Activated naive CD4-positive, alpha-beta T cell treated with anti-CD3 and anti-CD28 coated beads for 36 hours (primary cell): ENCODE measurements around the gene DCUN1D3. TPM values are rescaled to one million over a fixed set of nuclear protein-coding genes. Genes with fewer than 3 reads are reported as not detected.

Source experiments
- CTCF ChIA-PET: fragments of 350-600 bp; sonication (Branson Sonifier 250); formaldehyde crosslinking; loops from one replicate; lab custom pipeline; 2021; ENCODE audit warnings: antibody characterized with exemption; lab: Charles Lee
- DNase-seq: peaks from one replicate; pipeline ENCODE4 v3.0.0-alpha.2; 2020
- H3K27ac Mint-ChIP-seq: one replicate; pipeline ENCODE4 v1.8.0; 2021; ENCODE audit warnings: mild to moderate bottlenecking, mixed read lengths
- H3K27me3 Mint-ChIP-seq: one replicate; pipeline ENCODE4 v1.8.0; 2021; ENCODE audit warnings: low read depth, mixed read lengths
- H3K36me3 Mint-ChIP-seq: one replicate; pipeline ENCODE4 v1.8.0; 2021; ENCODE audit warnings: low read depth, mixed read lengths
- H3K4me1 Mint-ChIP-seq: one replicate; pipeline ENCODE4 v1.8.0; 2021; ENCODE audit warnings: low read depth, mixed read lengths
- H3K4me3 Mint-ChIP-seq: one replicate; pipeline ENCODE4 v1.8.0; 2021; ENCODE audit warnings: mild to moderate bottlenecking, moderate library complexity, mixed read lengths
- H3K9me3 Mint-ChIP-seq: one replicate; pipeline ENCODE4 v1.8.0; 2021; ENCODE audit warnings: mixed read lengths
- intact Hi-C: fragments of 100-400 bp; cut with micrococcal nuclease; formaldehyde crosslinking; loops from one replicate; pipeline ENCODE4 v1.15.1; 2023
- total RNA-seq, 2 experiments: library from RNA; stranded (reverse); gene quantifications; one replicate each; pipeline ENCODE4 v1.2.3, GENCODE V29; 2021

DCUN1D3 gene
- total RNA-seq, 2 experiments from 2014 or later: 3.0 to 3.4 TPM

- peaks cover 16% of the 10 kb centered on the region for H3K36me3 Mint-ChIP-seq
- DNase-seq: no peak
- peaks cover 6% of the 10 kb centered on the region for H3K4me1 Mint-ChIP-seq
- no peak overlapping the region for H3K27ac Mint-ChIP-seq
- intact Hi-C loops: no loop called here
- no peaks in the 10 kb centered on the region for H3K9me3 Mint-ChIP-seq
- H3K27me3 Mint-ChIP-seq: no peaks in the 10 kb centered on the region
- CTCF ChIA-PET: no interaction called here
- H3K4me3 Mint-ChIP-seq: no peak overlapping the region
Measured at GRCh38 chr16:20916289-20916688, 16.1 kb upstream of the DCUN1D3 start.

GRCh38 chr16:20911361-20911760 lies 11.2 kb upstream of the DCUN1D3 start:
- Mint-ChIP-seq H3K9me3 (no peaks in the 10 kb centered on the region), H3K27me3 (no peaks in the 10 kb centered on the region), H3K27ac (no peak overlapping the region), H3K4me3 (no peak overlapping the region), H3K4me1 (peaks cover 18% of the 10 kb centered on the region), H3K36me3 (peaks cover 8% of the 10 kb centered on the region)
- DNase-seq: no peak
- CTCF ChIA-PET: interaction anchor here (0.7 to 1.0 kb wide), 2 partner anchors 31 to 372 kb away, joined by 3 to 4 read pairs; no protein-coding TSS in a partner anchor
- intact Hi-C loops: loop anchor here (1.0 kb wide), 1 partner anchor 11 kb away; the partner anchor contains the start of genes DCUN1D3 and LYRM1

- H3K27ac Mint-ChIP-seq: no peak overlapping the region
- H3K27me3 Mint-ChIP-seq: no peaks in the 10 kb centered on the region
- H3K4me1 Mint-ChIP-seq: peaks cover 18% of the 10 kb centered on the region
- H3K36me3 Mint-ChIP-seq: peaks cover 5% of the 10 kb centered on the region
- no peaks in the 10 kb centered on the region for H3K9me3 Mint-ChIP-seq
- intact Hi-C loops: loop anchor here (1.0 kb wide), 1 partner anchor 11 kb away; the partner anchor contains the start of genes DCUN1D3 and LYRM1
- no peak for DNase-seq
- no peak overlapping the region for H3K4me3 Mint-ChIP-seq
- CTCF ChIA-PET: interaction anchor here (1.0 kb wide), 1 partner anchor 31 kb away, joined by 3 read pairs; no protein-coding TSS in a partner anchor
Measured at GRCh38 chr16:20910781-20911321, 10.7 kb upstream of the DCUN1D3 start.

GRCh38 chr16:20906341-20907255 lies 6.4 kb upstream of the DCUN1D3 start:
- peaks cover 1% of the 10 kb centered on the region for H3K36me3 Mint-ChIP-seq
- H3K27me3 Mint-ChIP-seq: no peaks in the 10 kb centered on the region
- no peak overlapping the region for H3K4me3 Mint-ChIP-seq
- intact Hi-C loops: loop anchor here (10.0 kb wide), 1 partner anchor 1288 kb away; no protein-coding TSS in a partner anchor
- no peak for DNase-seq
- CTCF ChIA-PET: no interaction called here
- no peak overlapping the region for H3K27ac Mint-ChIP-seq
- no peaks in the 10 kb centered on the region for H3K9me3 Mint-ChIP-seq
- peaks cover 52% of the 10 kb centered on the region for H3K4me1 Mint-ChIP-seq

GRCh38 chr16:20905576-20905975 lies 5.4 kb upstream of the DCUN1D3 start:
- H3K27ac Mint-ChIP-seq: no peak overlapping the region
- H3K4me1 Mint-ChIP-seq: peaks cover 48% of the 10 kb centered on the region
- intact Hi-C loops: loop anchor here (10.0 kb wide), 1 partner anchor 1289 kb away; no protein-coding TSS in a partner anchor
- H3K36me3 Mint-ChIP-seq: peaks cover 1% of the 10 kb centered on the region
- DNase-seq: no peak
- H3K9me3 Mint-ChIP-seq: no peaks in the 10 kb centered on the region
- no peaks in the 10 kb centered on the region for H3K27me3 Mint-ChIP-seq
- H3K4me3 Mint-ChIP-seq: no peak overlapping the region
- CTCF ChIA-PET: no interaction called here

- Mint-ChIP-seq H3K36me3 (peaks cover 2% of the 10 kb centered on the region), H3K4me3 (no peak overlapping the region), H3K4me1 (peaks cover 40% of the 10 kb centered on the region), H3K27ac (peak overlapping the region; percentile 32), H3K9me3 (no peaks in the 10 kb centered on the region), H3K27me3 (no peaks in the 10 kb centered on the region)
- CTCF ChIA-PET: interaction anchor here (1.2 kb wide), 1 partner anchor 54 kb away, joined by 3 read pairs; no protein-coding TSS in a partner anchor
- intact Hi-C loops: loop anchor here (1.0 to 10.0 kb wide), 3 partner anchors 30 to 1290 kb away; no protein-coding TSS in a partner anchor
- DNase-seq: peak; percentile 22
Measured at GRCh38 chr16:20904507-20905081, 4.4 kb upstream of the DCUN1D3 start.

GRCh38 chr16:20903899-20904506 lies 3.8 kb upstream of the DCUN1D3 start:
- H3K27me3 Mint-ChIP-seq: no peaks in the 10 kb centered on the region
- no peak overlapping the region for H3K27ac Mint-ChIP-seq
- H3K36me3 Mint-ChIP-seq: peaks cover 2% of the 10 kb centered on the region
- intact Hi-C loops: loop anchor here (1.0 to 10.0 kb wide), 3 partner anchors 30 to 1291 kb away; no protein-coding TSS in a partner anchor
- H3K4me1 Mint-ChIP-seq: peaks cover 45% of the 10 kb centered on the region
- DNase-seq: no peak
- CTCF ChIA-PET: interaction anchor here (1.2 to 1.4 kb wide), 2 partner anchors 29 to 53 kb away, joined by 3 read pairs; no protein-coding TSS in a partner anchor
- peak overlapping the region; percentile 19 for H3K4me3 Mint-ChIP-seq
- no peaks in the 10 kb centered on the region for H3K9me3 Mint-ChIP-seq

DNA sequence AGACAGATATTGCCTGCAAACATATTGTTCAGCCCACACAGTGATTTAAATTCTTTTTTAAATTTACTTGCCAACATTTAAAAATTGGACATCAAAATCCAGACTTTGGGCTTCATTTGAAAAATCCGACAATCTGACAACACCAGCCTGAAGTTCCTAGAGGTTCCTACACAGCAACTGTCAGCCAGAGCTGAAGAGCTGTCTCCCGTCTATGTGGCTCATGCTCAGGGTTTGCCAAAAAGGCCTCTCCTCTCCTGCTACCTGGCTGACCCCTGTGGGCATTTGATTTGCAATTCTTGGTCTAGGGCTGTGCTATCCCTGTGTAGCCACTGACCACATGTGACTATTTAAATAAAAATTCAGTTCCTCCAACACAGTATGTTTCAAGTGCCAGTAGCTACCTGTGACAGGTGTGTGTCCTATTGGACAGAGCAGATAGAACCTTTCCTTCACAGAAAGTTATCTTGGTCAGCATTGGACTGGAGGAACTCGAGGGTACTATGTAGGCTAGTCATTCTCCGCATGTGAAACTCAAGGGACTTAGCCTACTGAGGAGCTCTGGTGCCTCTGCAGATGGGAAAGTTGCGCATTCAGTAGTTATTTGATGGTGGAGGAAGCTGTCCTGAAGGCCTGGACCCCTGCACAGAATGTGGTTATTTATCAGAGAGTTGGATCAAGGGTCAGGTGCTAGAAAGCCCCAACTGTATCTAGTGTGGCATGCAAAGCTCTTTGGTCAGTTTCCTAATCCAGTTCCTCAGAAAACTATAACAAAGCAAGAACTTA lies 3.1 kb upstream of the DCUN1D3 start:
- Mint-ChIP-seq H3K9me3 (no peaks in the 10 kb centered on the region), H3K27me3 (no peaks in the 10 kb centered on the region), H3K4me3 (no peak overlapping the region), H3K27ac (no peak overlapping the region), H3K4me1 (peaks cover 51% of the 10 kb centered on the region), H3K36me3 (peaks cover 2% of the 10 kb centered on the region)
- CTCF ChIA-PET: interaction anchor here (0.9 to 1.4 kb wide), 3 partner anchors 29 to 165 kb away, joined by 3 read pairs; no protein-coding TSS in a partner anchor
- DNase-seq: no peak
- intact Hi-C loops: loop anchor here (5.0 to 10.0 kb wide), 2 partner anchors 399 to 1291 kb away; no protein-coding TSS in a partner anchor

DNA sequence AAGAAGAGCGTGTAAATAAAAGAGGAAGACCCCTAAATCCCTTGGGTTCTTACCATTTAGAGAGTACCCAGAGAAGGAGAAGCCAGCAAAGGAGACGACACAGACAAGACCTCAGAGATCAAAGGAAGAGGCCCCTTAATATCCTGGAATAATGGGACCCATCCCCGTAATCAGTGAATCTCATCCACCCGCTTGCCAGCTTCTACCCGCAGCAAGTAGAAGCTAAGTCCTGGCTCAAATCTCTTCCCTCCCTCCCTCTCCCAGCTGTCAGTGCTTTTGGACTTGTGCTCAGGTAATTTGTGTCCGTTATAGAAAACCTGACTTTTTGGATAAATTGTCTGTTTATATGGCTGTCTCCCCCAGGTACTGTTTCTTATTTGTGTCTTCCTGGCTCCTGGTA lies 2.3 kb upstream of the DCUN1D3 start:
- Mint-ChIP-seq H3K4me1 (peaks cover 57% of the 10 kb centered on the region), H3K27ac (no peak overlapping the region), H3K36me3 (peaks cover 2% of the 10 kb centered on the region), H3K4me3 (no peak overlapping the region), H3K9me3 (no peaks in the 10 kb centered on the region), H3K27me3 (no peaks in the 10 kb centered on the region)
- CTCF ChIA-PET: interaction anchor here (0.9 to 1.4 kb wide), 2 partner anchors 28 to 164 kb away, joined by 3 read pairs; no protein-coding TSS in a partner anchor
- DNase-seq: no peak
- intact Hi-C loops: loop anchor here (5.0 to 10.0 kb wide), 2 partner anchors 400 to 1292 kb away; no protein-coding TSS in a partner anchor

DNA sequence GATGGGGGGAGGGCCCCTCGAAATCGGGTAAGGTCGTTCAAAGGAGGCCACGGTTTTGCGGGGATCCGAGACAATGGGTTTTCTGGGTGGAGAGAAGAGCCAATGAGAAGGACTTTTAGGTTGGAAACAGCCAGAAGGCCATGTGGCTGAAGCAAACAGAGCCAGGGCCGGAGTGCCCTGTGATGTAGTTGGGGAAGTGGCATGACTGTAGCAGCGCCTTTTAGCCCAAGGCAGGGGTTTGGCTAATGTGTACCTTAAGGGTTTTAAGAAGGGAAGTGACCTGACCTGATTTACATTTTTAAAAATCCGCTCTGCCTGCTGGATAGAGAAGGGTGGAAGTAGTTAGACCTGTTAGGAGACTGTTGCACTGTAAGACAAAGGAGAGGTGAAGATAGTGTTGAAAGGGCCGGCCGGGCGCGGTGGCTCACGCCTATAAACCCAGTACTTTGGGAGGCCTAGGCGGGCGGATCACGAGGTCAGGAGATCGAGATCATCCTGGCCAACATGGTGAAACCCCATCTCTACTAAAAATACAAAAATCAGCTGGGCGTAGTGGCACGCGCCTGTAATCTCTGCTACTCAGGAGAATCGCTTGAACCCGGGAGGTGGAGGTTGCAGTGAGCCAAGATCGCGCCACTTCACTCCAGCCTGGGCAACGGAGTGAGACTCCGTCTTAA lies 1.4 kb upstream of the DCUN1D3 start:
- peak; percentile 33 for DNase-seq
- Mint-ChIP-seq H3K4me3 (peak overlapping the region; percentile 96), H3K27me3 (no peaks in the 10 kb centered on the region), H3K9me3 (no peaks in the 10 kb centered on the region), H3K4me1 (peaks cover 59% of the 10 kb centered on the region), H3K36me3 (peaks cover 2% of the 10 kb centered on the region), H3K27ac (peak overlapping the region; percentile 98)
- intact Hi-C loops: loop anchor here (2.0 to 10.0 kb wide), 4 partner anchors 37 to 1293 kb away; partner anchors contain the start of genes ERI2 and REXO5
- CTCF ChIA-PET: no interaction called here
